ENCODE results near the gene GPR18.

DNA sequence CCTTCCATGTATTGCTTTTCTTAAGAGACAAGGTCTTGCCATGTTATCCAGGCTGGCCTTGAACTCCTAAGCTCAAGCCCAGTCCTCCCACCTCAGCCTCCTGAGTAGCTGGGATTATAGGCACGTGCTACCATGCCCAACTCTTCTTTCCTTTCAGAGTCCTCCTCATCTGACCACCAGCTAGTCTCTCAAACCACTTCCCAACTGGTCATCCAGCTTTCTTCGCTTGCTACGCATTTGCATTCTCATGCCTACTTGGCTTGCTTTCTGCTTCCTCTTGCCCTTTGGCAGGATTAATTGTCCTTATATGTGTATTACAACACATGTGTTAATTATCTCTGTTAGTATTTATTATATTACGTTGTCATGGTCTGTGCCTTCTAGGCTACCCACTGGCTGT lies 6.3 kb downstream of the GPR18 start:
- no peak for TF ChIP-seq POLR2A (IDR thresholded peaks at IDR 0.05)
- TF ChIP-seq, protein P1, sequence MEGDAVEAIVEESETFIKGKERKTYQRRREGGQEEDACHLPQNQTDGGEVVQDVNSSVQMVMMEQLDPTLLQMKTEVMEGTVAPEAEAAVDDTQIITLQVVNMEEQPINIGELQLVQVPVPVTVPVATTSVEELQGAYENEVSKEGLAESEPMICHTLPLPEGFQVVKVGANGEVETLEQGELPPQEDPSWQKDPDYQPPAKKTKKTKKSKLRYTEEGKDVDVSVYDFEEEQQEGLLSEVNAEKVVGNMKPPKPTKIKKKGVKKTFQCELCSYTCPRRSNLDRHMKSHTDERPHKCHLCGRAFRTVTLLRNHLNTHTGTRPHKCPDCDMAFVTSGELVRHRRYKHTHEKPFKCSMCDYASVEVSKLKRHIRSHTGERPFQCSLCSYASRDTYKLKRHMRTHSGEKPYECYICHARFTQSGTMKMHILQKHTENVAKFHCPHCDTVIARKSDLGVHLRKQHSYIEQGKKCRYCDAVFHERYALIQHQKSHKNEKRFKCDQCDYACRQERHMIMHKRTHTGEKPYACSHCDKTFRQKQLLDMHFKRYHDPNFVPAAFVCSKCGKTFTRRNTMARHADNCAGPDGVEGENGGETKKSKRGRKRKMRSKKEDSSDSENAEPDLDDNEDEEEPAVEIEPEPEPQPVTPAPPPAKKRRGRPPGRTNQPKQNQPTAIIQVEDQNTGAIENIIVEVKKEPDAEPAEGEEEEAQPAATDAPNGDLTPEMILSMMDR (IDR thresholded peaks at IDR 0.05) = no peak
